Measurements from ENCODE around the gene ATP5IF1. TPM values are rescaled to one million over a fixed set of nuclear protein-coding genes. Genes with fewer than 3 reads are reported as not detected.

Gene ATP5IF1
- total and polyA plus RNA-seq, 8 donors: 97.5 to 159 (median 146) TPM

- intact Hi-C loops (cut with DNase I): loop anchor here in 1 of 2 donors (5.0 kb wide), 1 partner anchor 117 kb away; no protein-coding TSS in a partner anchor
- ATAC-seq (no peak), DNase-seq (no peak)
- Histone ChIP-seq H3K4me3 (no peak overlapping the region), H3K27me3 (no peaks in the 10 kb centered on the region), H3K9me3 (no peaks in the 10 kb centered on the region), H3K36me3 (peaks cover 2 to 93% of the 10 kb centered on the region in 2 donors), H3K4me1 (peaks cover 0 to 11% of the 10 kb centered on the region in 2 donors), H3K27ac (no peak overlapping the region)
- no peak for TF ChIP-seq CTCF (IDR thresholded peaks at IDR 0.05)
These were observed 26.2 kb upstream of the ATP5IF1 start for GRCh38 chr1:28209700-28210099.

GRCh38 chr1:28213315-28213714 is 22.6 kb upstream of the ATP5IF1 start:
- Histone ChIP-seq H3K27ac (no peak overlapping the region), H3K36me3 (peaks cover 2 to 74% of the 10 kb centered on the region in 2 donors), H3K27me3 (no peaks in the 10 kb centered on the region), H3K4me3 (no peak overlapping the region), H3K4me1 (peaks cover 0 to 11% of the 10 kb centered on the region in 2 donors), H3K9me3 (no peaks in the 10 kb centered on the region)
- no peak for TF ChIP-seq CTCF (IDR thresholded peaks at IDR 0.05)
- intact Hi-C loops (cut with DNase I): no loop called here
- DNase-seq (no peak), ATAC-seq (no peak)

GRCh38 chr1:28229089-28229488 is 6.8 kb upstream of the ATP5IF1 start:
- H3K4me3 ChIP-seq: no peak overlapping the region
- H3K36me3 ChIP-seq: peaks cover 0 to 60% of the 10 kb centered on the region in 2 donors
- H3K27ac ChIP-seq: no peak overlapping the region
- DNase-seq (no peak), ATAC-seq (no peak)
- peaks cover 6 to 33% of the 10 kb centered on the region in 2 donors for H3K4me1 ChIP-seq
- no peaks in the 10 kb centered on the region for H3K9me3 ChIP-seq
- H3K27me3 ChIP-seq: no peaks in the 10 kb centered on the region
- no peak for TF ChIP-seq CTCF (IDR thresholded peaks at IDR 0.05)
- intact Hi-C loops (cut with DNase I): no loop called here

- Histone ChIP-seq H3K9me3 (no peaks in the 10 kb centered on the region), H3K27ac (no peak overlapping the region), H3K27me3 (no peaks in the 10 kb centered on the region), H3K36me3 (peaks cover 0 to 51% of the 10 kb centered on the region in 2 donors), H3K4me1 (peaks cover 6 to 36% of the 10 kb centered on the region in 2 donors), H3K4me3 (no peak overlapping the region)
- ATAC-seq (no peak), DNase-seq (no peak)
- TF ChIP-seq CTCF (IDR thresholded peaks at IDR 0.05): no peak
- intact Hi-C loops (cut with DNase I): no loop called here
These were observed 5.9 kb upstream of the ATP5IF1 start for GRCh38 chr1:28229996-28230395.

GRCh38 chr1:28232558-28233263 is 3.2 kb upstream of the ATP5IF1 start, which contains the start of gene DNAJC8:
Gene DNAJC8, minus strand, starts transcription at chr1:28233029. Its CDS starts 31 bp downstream, at chr1:28232998.
- Histone ChIP-seq H3K4me3 (peak within 1 kb of the TSS; percentile 93 to 96), H3K36me3 (peaks cover 0 to 24% of the 10 kb centered on the region in 2 donors), H3K9me3 (no peaks in the 10 kb centered on the region), H3K27ac (peak within 1 kb of the TSS in 1 of 2 donors; percentile 82), H3K4me1 (peaks cover 6 to 57% of the 10 kb centered on the region in 2 donors), H3K27me3 (no peaks in the 10 kb centered on the region)
- intact Hi-C loops (cut with DNase I): no loop called here
- ATAC-seq (peak; percentile 69), DNase-seq (peak; percentile 83 to 99 (median 94))
- no peak for TF ChIP-seq CTCF (IDR thresholded peaks at IDR 0.05)
